ACC112 (cell line): ENCODE results near the gene NCOA7.

Experiments used
- H2AFZ ChIP-seq: fragments of 200-600 bp; sonication (generic); one replicate; pipeline ENCODE4 v1.6.0; 2017; ENCODE audit warnings: antibody characterized with exemption, low read length; ENCODE audit not compliant: unreplicated experiment
- H3K27ac ChIP-seq: fragments of 200-600 bp; sonication (generic); 2 replicates; pipeline ENCODE4 v1.5.1; 2014; ENCODE audit warnings: low read depth, mild to moderate bottlenecking, antibody characterized with exemption, low read length, moderate library complexity
- H3K27me3 ChIP-seq: fragments of 200-600 bp; sonication (generic); 2 replicates; pipeline ENCODE4 v1.6.1; 2014; ENCODE audit warnings: mild to moderate bottlenecking, antibody characterized with exemption, low read length, moderate library complexity, mixed read lengths; ENCODE audit not compliant: insufficient read depth
- H3K36me3 ChIP-seq: fragments of 200-600 bp; sonication (generic); 2 replicates; pipeline ENCODE4 v1.6.1; 2016; ENCODE audit warnings: mild to moderate bottlenecking, antibody characterized with exemption, low read length, moderate library complexity, mixed read lengths; ENCODE audit not compliant: insufficient read depth
- H3K4me1 ChIP-seq: fragments of 200-600 bp; sonication (generic); one replicate; pipeline ENCODE4 v1.6.1; 2016; ENCODE audit warnings: low read length, mixed read lengths; ENCODE audit not compliant: insufficient read depth, unreplicated experiment, control insufficient read depth
- H3K4me3 ChIP-seq: fragments of 200-600 bp; sonication (generic); 2 replicates; pipeline ENCODE4 v1.5.1; 2014; ENCODE audit warnings: mild to moderate bottlenecking, low read depth, low read length
- H3K79me2 ChIP-seq: fragments of 200-600 bp; sonication (generic); one replicate; pipeline ENCODE4 v1.6.0; 2016; ENCODE audit warnings: low read length; ENCODE audit not compliant: control insufficient read depth, unreplicated experiment, insufficient read depth

Gene NCOA7

GRCh38 chr6:125853756-125854155, 63.0 kb downstream of the NCOA7 start:
- peaks cover 15% of the 10 kb centered on the region for H3K79me2 ChIP-seq
- no peak overlapping the region for H3K4me3 ChIP-seq
- peaks cover 4% of the 10 kb centered on the region for H3K4me1 ChIP-seq

DNA sequence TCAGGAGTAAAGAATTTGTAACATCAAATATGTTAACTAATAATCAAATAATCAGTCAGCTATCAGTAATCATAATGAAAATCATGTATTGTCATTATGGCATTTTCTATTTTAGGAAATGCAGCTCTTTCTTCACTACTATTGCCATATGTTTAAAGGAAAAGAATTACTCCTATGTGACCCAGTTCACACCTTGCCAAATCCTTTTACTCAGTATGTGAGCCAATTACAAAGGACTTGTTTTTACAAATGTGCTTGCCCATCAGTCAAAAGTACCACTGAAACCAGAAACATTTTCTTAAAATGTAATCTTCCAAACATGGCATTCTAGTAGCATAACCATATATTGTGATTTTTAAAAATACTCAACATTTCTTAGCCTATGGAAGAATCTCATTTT, 63.6 kb downstream of the NCOA7 start:
- H3K27me3 ChIP-seq = no peaks in the 10 kb centered on the region
- H3K27ac ChIP-seq = no peak overlapping the region
- peaks cover 15% of the 10 kb centered on the region for H3K79me2 ChIP-seq
- peaks cover 4% of the 10 kb centered on the region; the same call in 1 of the 2 replicates for H3K36me3 ChIP-seq
- no peak overlapping the region for H3K4me3 ChIP-seq
- H2AFZ ChIP-seq = no peak overlapping the region
- peaks cover 4% of the 10 kb centered on the region for H3K4me1 ChIP-seq

More at GRCh38 chr6:125853756-125854155, 63.0 kb downstream of the NCOA7 start:
- no peak overlapping the region for H3K27ac ChIP-seq
- H3K27me3 ChIP-seq = no peaks in the 10 kb centered on the region
- peaks cover 4% of the 10 kb centered on the region; the same call in 1 of the 2 replicates for H3K36me3 ChIP-seq
- H2AFZ ChIP-seq = no peak overlapping the region

GRCh38 chr6:125855783-125856182, 65.0 kb downstream of the NCOA7 start:
- Histone ChIP-seq H3K36me3 (peaks cover 4% of the 10 kb centered on the region; the same call in 1 of the 2 replicates), H3K4me3 (no peak overlapping the region), H3K27me3 (no peaks in the 10 kb centered on the region), H2AFZ (no peak overlapping the region), H3K79me2 (peaks cover 15% of the 10 kb centered on the region), H3K27ac (no peak overlapping the region), H3K4me1 (peaks cover 4% of the 10 kb centered on the region)

- Histone ChIP-seq H2AFZ (no peak overlapping the region), H3K4me3 (no peak overlapping the region), H3K4me1 (peaks cover 4% of the 10 kb centered on the region), H3K27ac (no peak overlapping the region), H3K27me3 (no peaks in the 10 kb centered on the region), H3K36me3 (no peaks in the 10 kb centered on the region), H3K79me2 (peaks cover 4% of the 10 kb centered on the region)
These were observed 67.1 kb downstream of the NCOA7 start for GRCh38 chr6:125857846-125858245.

DNA sequence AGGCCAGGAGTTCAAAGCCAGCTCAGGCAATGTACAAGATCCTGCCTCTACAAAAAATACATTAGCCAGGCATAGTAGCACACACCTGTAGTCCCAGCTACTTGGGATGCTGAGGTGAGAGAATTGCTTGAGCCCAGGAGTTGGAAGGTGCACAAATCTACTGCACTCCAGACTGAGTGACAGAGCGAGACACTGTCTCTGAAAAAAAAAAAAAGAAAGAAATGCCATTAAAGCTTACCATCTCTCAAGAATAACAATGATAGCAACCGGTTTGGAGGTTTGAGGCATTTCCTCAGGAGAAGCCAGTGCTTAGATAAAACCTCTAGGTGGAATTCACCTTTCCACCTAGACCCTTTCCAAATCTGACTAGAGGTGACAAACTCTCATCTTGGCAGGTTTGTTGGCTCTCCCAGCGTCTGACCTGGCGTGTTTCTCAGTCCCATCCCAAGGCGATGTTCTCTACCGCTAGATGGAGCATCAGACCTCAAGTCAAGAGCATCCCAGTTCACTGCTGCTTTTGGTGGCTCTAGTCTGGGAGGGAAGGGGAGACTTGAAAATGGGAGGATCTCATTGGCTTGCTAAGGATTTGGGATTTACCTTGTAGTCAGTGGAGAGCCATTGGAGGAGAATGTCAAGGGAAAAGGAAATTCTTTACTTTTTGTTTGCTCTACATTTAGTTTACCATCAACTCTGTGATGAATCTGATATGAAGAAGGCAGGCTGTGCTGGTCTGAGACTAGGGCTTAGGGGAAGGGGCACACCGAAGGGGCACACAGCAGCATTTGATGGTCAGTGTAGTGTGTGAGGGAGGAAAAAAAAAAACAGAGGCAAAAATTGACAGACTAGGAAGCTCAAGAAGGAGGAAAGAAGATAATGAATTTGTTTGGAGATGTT, 67.9 kb downstream of the NCOA7 start:
- Histone ChIP-seq H3K36me3 (no peaks in the 10 kb centered on the region), H3K79me2 (no peaks in the 10 kb centered on the region), H3K4me3 (no peak overlapping the region), H3K4me1 (peaks cover under 1% of the 10 kb centered on the region), H2AFZ (no peak overlapping the region), H3K27ac (no peak overlapping the region), H3K27me3 (no peaks in the 10 kb centered on the region)

DNA sequence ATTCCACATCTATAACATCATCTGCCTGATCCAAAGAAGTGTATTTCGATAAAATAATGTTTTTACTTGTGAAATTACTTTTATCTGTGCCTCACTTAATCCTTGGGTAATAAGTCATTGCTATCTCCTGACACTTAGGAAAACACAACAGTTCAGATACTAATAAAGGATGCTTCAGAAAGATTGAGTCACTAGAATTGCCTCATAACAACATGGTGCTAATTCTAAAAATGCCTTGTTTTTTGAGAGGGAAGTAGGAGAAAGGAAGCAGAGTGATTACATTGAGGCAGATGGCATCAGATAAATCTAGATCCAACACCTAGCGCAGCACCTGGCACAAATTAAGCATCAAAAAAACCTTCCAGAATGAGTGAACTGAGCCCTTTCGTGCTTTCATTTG, 69.0 kb downstream of the NCOA7 start:
- Histone ChIP-seq H3K27me3 (no peaks in the 10 kb centered on the region), H2AFZ (no peak overlapping the region), H3K79me2 (no peaks in the 10 kb centered on the region), H3K36me3 (no peaks in the 10 kb centered on the region), H3K27ac (no peak overlapping the region), H3K4me3 (no peak overlapping the region), H3K4me1 (no peaks in the 10 kb centered on the region)

DNA sequence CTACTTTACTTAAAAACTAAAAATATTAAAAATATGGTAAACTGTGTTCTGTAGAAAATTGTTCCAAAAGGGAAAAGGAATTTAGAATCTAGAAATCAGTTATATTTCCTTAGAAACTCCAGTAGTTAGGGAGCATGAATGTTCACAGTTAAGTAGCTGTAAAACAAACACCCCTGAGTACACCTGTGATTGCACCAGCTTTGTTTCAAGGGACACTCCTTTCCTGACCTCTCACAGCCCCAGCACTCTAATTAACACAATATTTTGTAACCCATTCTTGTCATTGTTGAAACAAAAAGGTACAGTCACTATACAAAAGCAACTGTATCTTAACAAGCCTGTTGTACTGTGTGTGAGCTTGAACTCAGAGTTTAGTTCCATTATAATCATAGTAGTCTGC, 72.3 kb downstream of the NCOA7 start:
- peaks cover 11% of the 10 kb centered on the region for H3K4me1 ChIP-seq
- no peaks in the 10 kb centered on the region for H3K36me3 ChIP-seq
- H3K4me3 ChIP-seq = no peak overlapping the region
- H2AFZ ChIP-seq = no peak overlapping the region
- H3K27me3 ChIP-seq = no peaks in the 10 kb centered on the region
- no peaks in the 10 kb centered on the region for H3K79me2 ChIP-seq
- no peak overlapping the region for H3K27ac ChIP-seq

- Histone ChIP-seq H3K27ac (no peak overlapping the region), H3K4me3 (no peak overlapping the region), H3K36me3 (no peaks in the 10 kb centered on the region), H3K79me2 (no peaks in the 10 kb centered on the region), H3K4me1 (peaks cover 21% of the 10 kb centered on the region), H3K27me3 (no peaks in the 10 kb centered on the region), H2AFZ (no peak overlapping the region)
These were observed 74.3 kb downstream of the NCOA7 start for GRCh38 chr6:125865015-125865414.

- no peak overlapping the region for H3K27ac ChIP-seq
- H3K4me3 ChIP-seq = no peak overlapping the region
- H3K79me2 ChIP-seq = no peaks in the 10 kb centered on the region
- H3K36me3 ChIP-seq = no peaks in the 10 kb centered on the region
- H3K4me1 ChIP-seq = peaks cover 21% of the 10 kb centered on the region
- H3K27me3 ChIP-seq = no peaks in the 10 kb centered on the region
- no peak overlapping the region for H2AFZ ChIP-seq
These were observed 75.7 kb downstream of the NCOA7 start for GRCh38 chr6:125866433-125866832.

DNA sequence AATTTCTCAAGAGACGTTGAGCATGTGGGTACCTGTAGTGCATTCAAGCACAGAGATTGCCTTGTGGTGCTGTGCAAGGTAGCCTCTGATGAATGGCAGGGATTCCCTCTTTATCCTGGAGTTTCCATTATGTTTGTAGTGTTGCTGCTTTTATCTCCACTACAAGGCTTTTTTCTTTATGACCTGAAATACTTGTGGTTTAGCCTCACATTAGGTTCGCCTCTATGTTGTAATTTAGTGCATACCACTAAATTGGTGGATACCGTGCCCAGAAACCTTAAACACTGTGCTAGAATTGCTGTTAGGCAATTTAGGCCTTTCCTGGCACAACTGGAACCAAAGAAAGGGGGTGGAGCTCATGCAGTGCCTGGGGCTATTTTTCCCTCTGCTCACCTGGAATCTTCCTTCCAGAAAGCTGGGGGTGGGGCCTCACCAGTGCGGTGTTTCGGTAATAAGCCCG, 76.8 kb downstream of the NCOA7 start:
- Histone ChIP-seq H3K27ac (peak overlapping the region; percentile 48; the same call in 1 of the 2 replicates), H3K27me3 (no peaks in the 10 kb centered on the region), H3K79me2 (no peaks in the 10 kb centered on the region), H3K4me3 (no peak overlapping the region), H3K4me1 (peaks cover 21% of the 10 kb centered on the region), H2AFZ (no peak overlapping the region), H3K36me3 (no peaks in the 10 kb centered on the region)

DNA sequence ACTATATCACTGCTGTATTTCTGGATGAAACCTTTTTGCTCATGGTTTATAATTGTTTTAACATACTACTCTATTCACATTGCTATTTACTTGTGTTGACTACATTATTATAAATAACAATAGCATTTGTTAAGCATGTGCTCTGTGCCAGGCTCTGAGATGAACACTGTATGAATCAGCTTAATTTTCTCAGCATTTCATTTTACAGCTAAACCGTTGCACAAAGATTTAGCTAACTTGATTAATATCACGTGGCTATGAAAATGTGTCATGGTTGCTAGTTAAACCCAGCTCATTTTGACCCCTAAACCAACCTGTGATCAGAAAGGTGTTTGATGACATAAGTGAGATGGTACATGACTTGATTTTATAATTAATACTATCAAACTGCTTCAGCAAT, 77.5 kb downstream of the NCOA7 start:
- Histone ChIP-seq H3K27ac (peak overlapping the region; percentile 27), H3K27me3 (no peaks in the 10 kb centered on the region), H2AFZ (no peak overlapping the region), H3K4me1 (peaks cover 21% of the 10 kb centered on the region), H3K79me2 (no peaks in the 10 kb centered on the region), H3K36me3 (no peaks in the 10 kb centered on the region), H3K4me3 (no peak overlapping the region)
